ENCODE data around the gene SBK3.
A peak's percentile ranks its signal among the peaks of the same experiment; 100 is the strongest.

Gene SBK3

DNA sequence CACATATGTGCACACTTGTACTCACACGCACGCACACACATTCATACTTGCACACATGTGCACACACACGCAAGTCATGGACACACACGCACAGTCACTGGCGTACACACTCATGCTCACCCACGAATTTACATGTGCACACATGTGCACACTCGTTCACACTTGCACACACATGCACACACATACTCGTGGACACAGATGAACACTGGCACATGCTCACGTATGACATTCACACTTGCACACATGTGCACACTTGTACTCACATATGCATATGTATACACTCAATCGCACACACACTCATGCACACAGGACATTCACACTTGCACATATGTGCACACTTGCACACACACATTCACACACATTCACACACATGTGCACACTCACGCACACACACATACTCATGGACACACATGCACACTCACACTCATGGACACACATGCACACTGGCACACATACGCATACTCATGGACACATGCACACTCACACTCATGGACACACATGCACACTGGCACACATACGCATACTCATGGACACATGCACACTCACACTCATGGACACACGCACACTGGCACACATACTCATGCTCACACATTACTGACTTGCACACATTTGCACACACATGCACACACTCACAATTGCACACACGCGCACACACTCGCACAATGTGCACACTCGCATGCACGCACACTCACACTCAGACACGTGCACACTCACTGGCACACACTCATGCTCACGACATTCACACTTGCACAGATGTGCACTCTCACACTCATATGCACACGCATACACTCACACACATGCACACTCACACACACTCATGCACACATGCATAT lies 17.9 kb downstream of the SBK3 start:
- no peaks in the 10 kb centered on the region for H3K9me3 Mint-ChIP-seq
- H3K27ac Mint-ChIP-seq, result no peak overlapping the region
- no peak overlapping the region for H3K4me3 Mint-ChIP-seq
- H3K27me3 Mint-ChIP-seq, result peaks cover 2% of the 10 kb centered on the region
- DNase-seq (ENCODE audit: low spot score in 2 of 2) (no peak), ATAC-seq (ENCODE audit: low read depth) (no peak)
- no peaks in the 10 kb centered on the region for H3K36me3 Mint-ChIP-seq
- no peaks in the 10 kb centered on the region for H3K4me1 Mint-ChIP-seq

DNA sequence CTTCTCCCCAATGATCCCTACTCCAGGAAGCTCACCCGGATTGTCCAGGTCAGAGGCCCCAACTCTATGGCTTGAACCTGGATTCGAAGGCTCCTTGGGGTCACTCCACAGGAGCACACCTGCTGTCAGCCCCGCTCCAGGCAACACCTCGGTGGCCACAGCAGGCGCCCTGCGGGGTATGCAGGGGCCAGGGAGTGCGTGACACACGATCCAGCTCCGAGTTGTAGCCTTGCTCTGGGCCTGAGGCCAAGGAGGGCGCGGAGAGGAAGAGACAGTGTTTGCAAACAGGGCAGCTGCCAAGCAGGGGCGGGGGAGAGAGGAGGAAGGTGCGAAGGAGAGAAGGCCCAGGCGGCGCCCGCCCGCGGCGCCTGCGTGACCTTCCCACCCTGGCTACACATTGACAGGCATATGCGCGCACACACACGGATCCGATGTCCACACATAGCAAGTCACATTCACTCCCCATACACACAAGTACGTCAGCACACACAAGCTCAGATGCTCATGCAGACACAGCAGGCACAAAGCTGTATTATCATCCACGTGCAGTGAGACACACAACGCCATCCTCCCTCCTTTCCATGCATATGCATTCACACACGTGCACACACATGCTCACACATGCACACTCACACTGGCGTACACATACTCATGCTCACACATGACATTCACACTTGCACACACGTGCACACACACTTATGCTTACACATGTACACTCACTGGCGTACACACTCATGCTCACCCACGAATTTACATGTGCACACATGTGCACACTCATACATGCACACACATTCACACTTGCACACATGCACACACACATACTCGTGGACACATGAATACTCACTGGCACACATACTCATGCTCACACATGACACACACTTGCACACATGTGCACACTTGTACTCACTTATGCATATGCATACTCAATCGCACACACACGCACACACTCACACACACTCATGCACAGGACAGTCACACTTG lies 18.8 kb downstream of the SBK3 start:
- ATAC-seq (ENCODE audit: low read depth) (no peak), DNase-seq (ENCODE audit: low spot score in 2 of 2) (no peak)
- Mint-ChIP-seq H3K36me3 (no peaks in the 10 kb centered on the region), H3K9me3 (no peaks in the 10 kb centered on the region), H3K4me3 (no peak overlapping the region), H3K4me1 (no peaks in the 10 kb centered on the region), H3K27ac (no peak overlapping the region), H3K27me3 (peaks cover 2% of the 10 kb centered on the region)

DNA sequence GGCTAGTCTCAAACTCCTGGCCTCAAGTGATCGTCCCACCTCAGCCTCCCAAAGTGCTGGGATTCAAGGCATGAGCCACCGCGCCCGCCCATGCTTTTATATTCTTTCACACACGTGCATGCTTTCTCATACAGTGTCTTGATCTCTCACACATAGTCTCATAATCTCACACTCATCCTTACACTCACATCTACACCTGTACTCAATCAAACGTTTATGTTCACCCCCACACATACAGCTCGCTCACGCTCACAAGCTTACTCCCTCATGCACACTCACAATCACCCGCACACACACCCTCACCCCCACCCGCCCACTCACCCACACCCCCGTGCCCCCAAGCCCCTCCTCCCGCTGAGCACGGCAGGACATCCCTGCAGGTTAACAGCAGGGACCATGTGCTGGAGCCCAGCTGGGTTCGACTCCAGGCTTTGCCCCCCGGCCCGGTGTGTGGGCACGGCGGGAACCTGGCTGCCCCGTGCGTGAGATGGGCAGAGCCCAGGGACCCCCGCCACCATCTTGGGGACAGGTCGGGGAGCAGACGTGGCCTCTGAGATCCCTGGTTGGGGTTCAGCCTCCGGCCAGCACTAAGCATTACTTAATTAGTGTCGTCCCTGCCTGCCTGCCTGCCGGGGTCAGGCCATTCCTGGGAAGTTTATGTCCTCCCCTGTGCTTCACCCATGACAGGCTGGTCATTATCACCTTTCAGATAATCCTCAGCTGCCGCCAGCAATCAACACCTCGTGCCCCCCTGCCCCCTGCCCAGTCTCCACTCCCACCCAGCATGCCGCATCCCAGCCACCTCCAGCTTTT lies 19.8 kb downstream of the SBK3 start:
- H3K4me1 Mint-ChIP-seq, result no peaks in the 10 kb centered on the region
- no peak overlapping the region for H3K27ac Mint-ChIP-seq
- no peaks in the 10 kb centered on the region for H3K36me3 Mint-ChIP-seq
- H3K9me3 Mint-ChIP-seq, result no peaks in the 10 kb centered on the region
- ATAC-seq (ENCODE audit: low read depth) (no peak), DNase-seq (ENCODE audit: low spot score in 2 of 2) (no peak)
- H3K4me3 Mint-ChIP-seq, result no peak overlapping the region
- peaks cover 2% of the 10 kb centered on the region for H3K27me3 Mint-ChIP-seq

DNA sequence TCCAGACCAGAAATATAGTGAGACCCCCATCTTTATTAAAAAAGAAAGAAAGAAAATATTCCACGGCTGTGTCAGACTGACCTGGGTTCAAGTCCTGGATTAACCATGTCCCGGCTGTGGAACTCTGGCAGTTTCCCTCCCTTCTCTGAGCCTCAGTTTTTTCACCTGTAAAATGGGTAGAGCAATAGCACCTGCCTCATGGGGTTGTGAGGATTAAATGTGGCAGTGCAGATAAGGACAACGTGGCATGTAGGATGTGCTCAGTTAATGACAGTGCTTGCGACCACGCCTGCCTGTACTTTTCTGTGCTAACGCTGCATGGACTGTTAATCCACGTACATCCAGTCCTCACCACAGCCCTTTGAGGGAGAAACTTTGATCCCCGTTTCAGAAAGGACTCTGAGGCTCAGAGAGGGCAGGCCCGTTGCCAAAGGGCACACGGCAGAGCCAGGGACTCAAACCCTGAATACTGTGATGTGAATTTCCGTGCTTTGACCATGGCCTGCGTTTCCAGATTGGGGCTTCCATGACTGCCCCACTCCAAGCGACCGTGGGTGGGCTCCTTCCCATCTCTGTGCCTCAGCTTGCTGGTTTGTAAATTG lies 24.6 kb downstream of the SBK3 start:
- Mint-ChIP-seq H3K4me3 (no peak overlapping the region), H3K4me1 (peaks cover 6% of the 10 kb centered on the region), H3K9me3 (no peaks in the 10 kb centered on the region), H3K36me3 (no peaks in the 10 kb centered on the region), H3K27me3 (peaks cover 5% of the 10 kb centered on the region), H3K27ac (no peak overlapping the region)
- DNase-seq (ENCODE audit: low spot score in 2 of 2) (no peak), ATAC-seq (ENCODE audit: low read depth) (no peak)

DNA sequence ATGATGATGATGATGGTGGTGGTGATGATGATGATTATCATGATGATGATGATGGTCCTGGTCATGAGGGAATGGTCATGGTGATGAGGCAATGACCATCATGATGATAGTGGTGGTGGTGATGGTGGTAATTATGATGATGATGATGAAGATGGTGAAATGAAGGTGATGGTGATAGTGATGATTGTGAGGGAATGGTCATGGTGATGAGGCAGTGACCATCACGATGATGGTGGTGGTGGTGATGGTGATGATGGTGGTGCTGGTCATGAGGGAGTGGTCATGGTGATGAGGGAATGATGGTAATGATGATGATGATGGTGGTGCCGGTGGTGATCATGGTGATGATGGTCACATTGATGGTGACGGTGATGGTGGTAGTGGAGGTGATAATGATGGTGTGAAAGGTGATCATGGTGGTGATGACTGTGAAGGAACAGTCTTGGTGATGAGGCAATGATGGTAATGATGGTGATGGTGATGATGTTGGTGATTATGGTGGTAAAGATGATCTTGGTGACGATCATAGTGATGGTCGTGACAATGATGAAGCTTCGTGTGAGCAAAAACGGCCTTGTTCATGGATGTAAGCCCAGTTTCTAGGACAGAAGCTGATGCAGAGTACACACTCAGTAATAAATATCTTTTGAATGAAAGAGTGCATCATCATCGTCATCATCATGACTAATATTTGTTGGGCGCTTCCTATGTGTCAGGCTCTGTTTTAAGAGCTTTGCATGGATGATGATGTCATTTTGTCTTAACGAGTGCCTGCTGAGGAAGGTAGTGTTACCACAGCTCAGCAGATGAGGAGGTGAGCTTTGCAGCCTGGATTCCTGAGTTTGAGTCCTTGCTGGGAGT lies 25.7 kb downstream of the SBK3 start:
- H3K4me3 Mint-ChIP-seq, result no peak overlapping the region
- DNase-seq (ENCODE audit: low spot score in 2 of 2), result no peak
- no peaks in the 10 kb centered on the region for H3K9me3 Mint-ChIP-seq
- no peaks in the 10 kb centered on the region for H3K36me3 Mint-ChIP-seq
- ATAC-seq (ENCODE audit: low read depth), result no peak
- no peak overlapping the region for H3K27ac Mint-ChIP-seq
- peaks cover 6% of the 10 kb centered on the region for H3K4me1 Mint-ChIP-seq
- peaks cover 3% of the 10 kb centered on the region for H3K27me3 Mint-ChIP-seq

DNA sequence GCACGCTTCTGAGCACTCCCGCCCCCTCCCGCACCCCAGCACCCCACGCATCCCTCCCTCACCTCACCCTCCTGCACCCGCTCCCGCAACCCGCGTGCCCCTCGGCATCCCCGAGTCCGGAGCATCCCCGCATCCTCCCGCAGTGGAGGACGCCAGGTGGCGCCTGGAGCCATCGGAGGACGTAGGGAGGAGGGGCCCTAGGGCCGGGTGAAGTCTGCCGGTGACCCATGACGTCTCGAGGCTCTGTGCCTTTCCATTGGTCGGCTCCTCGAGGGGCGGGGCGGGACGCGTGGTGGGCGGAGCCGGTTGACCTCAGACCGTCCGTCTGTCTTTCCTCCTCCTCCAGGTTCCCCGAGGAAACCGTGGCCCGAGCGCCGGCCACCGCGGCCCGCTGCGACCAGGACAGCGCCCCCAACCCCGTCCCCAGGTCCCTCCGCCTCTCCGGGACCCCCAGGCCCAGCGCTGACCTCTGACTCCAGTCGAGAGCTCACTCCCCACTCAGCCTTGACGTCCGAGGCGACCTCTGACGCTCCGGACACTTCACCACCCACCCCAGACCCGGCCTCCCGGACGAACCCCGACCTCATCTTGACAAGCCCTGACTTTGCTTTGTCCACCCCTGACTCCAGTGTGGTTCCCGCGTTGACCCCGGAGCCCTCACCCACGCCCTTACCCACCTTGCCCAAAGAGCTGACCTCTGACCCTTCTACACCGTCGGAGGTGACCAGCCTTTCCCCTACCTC lies 28.3 kb downstream of the SBK3 start:
- H3K27ac Mint-ChIP-seq, result peak overlapping the region; percentile 93
- no peaks in the 10 kb centered on the region for H3K9me3 Mint-ChIP-seq
- peaks cover 6% of the 10 kb centered on the region for H3K4me1 Mint-ChIP-seq
- peak; percentile 99 for ATAC-seq (ENCODE audit: low read depth)
- no peaks in the 10 kb centered on the region for H3K36me3 Mint-ChIP-seq
- DNase-seq (ENCODE audit: low spot score in 2 of 2), result peak; percentile 91 to 97
- H3K27me3 Mint-ChIP-seq, result peaks cover 7% of the 10 kb centered on the region
- peak overlapping the region; percentile 90 for H3K4me3 Mint-ChIP-seq

DNA sequence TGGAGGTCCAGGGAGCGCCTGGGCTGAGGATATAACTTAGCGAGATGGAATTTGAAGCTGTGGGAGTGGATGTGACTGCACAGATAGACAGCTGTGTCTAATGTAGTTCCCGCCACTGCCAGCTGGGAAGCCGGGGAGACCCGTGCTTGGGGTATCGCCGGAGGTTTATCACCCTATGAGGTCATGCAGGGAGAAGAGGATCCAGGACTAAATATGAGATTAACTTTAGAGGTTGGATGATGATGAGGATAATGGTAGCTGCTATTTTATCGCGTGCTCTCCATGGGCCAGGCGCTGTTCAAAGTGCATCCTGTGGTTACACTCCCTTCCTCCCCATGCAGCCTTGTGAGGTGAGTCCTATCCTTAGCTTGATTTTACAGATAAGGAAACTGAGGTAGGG lies 37.2 kb downstream of the SBK3 start:
- peaks cover 15% of the 10 kb centered on the region for H3K27me3 Mint-ChIP-seq
- no peaks in the 10 kb centered on the region for H3K9me3 Mint-ChIP-seq
- H3K4me3 Mint-ChIP-seq, result no peak overlapping the region
- DNase-seq (ENCODE audit: low spot score in 2 of 2) (no peak), ATAC-seq (ENCODE audit: low read depth) (no peak)
- no peaks in the 10 kb centered on the region for H3K36me3 Mint-ChIP-seq
- peaks cover 7% of the 10 kb centered on the region for H3K4me1 Mint-ChIP-seq
- H3K27ac Mint-ChIP-seq, result no peak overlapping the region

DNA sequence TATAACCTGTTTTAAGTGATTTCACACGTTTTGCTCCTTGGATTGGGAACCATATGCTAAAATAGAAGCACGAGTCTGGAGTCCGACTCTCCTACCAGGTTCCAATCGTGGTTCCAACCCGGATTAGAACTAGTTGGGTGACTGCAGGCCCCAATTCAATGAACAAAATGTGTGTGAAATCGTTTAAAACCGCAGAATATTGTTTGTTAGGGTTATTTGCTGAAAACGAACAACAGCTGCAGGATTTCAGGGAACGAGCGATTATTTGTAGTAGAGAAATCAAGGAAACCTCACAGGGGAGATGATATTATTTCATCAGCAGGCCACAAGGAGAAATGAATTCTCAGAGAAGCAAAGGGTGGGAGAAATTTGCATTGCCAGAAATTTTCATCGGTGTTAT lies 40.4 kb downstream of the SBK3 start:
- no peak for ATAC-seq (ENCODE audit: low read depth)
- H3K27me3 Mint-ChIP-seq, result peaks cover 6% of the 10 kb centered on the region
- no peaks in the 10 kb centered on the region for H3K9me3 Mint-ChIP-seq
- H3K4me1 Mint-ChIP-seq, result peaks cover 15% of the 10 kb centered on the region
- DNase-seq (ENCODE audit: low spot score in 2 of 2), result no peak
- H3K4me3 Mint-ChIP-seq, result no peak overlapping the region
- H3K27ac Mint-ChIP-seq, result no peak overlapping the region
- H3K36me3 Mint-ChIP-seq, result no peaks in the 10 kb centered on the region

DNA sequence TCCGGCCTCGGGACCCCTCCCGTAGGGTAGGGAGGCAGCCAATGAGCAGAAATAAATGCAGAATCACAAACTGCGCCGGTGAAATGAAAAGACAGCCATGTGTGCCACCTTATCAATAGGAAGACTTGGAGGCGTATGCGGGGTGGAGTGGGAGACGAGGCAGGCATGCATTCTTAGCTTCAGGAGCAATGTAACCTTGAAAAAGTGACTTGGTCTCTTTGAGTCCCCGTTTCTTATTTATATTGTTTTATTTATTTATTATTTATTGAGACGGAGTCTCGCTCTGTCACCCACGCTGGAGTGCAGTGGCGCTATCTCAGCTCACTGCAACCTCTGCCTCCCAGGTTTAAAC lies 41.1 kb downstream of the SBK3 start:
- DNase-seq (ENCODE audit: low spot score in 2 of 2), result no peak
- ATAC-seq (ENCODE audit: low read depth), result no peak
- Mint-ChIP-seq H3K4me1 (peaks cover 15% of the 10 kb centered on the region), H3K27me3 (peaks cover 6% of the 10 kb centered on the region), H3K27ac (peak overlapping the region; percentile 95), H3K4me3 (peak overlapping the region; percentile 88), H3K36me3 (no peaks in the 10 kb centered on the region), H3K9me3 (no peaks in the 10 kb centered on the region)

DNA sequence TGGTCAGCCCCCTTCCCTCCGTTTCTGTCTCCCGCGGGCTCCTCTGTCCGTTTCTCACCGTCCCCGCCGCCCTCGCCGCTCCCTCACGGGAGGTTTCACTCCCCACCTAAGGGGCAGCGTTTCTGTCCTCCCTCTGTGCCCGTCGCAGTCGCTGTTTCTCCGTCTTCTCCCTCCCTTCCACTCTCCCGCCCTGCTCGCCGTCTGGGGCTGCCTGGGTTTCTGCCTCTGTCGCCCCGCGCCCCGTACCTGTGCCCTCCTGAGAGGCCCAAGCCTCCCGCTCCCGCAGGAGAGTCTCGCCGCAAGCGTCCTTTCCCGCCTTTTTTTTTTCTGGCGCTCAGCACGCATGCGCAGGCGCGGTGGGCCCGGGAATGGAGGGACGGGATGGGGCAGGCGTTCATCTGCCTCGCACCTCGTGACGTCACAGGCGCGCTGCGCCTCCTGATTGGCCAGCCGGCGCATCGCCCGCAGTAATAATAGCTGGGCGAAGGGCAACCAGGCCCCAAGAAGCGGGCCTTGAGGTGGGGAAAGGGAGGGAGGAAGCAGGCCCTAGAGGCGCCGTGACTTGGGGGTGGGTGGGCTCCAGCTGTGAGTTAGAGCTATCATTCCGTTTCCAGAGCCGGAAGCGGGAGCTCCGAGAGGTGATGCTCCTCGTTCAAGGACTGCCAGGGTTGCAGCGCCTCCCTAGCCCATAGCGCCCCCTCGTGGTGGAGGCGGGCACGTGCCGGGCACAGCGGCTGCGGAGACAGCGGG lies 41.7 kb downstream of the SBK3 start:
- peak overlapping the region; percentile 88 for H3K4me3 Mint-ChIP-seq
- ATAC-seq (ENCODE audit: low read depth) (peak; percentile 95), DNase-seq (ENCODE audit: low spot score in 2 of 2) (peak; percentile 96 to 99)
- no peaks in the 10 kb centered on the region for H3K36me3 Mint-ChIP-seq
- peaks cover 15% of the 10 kb centered on the region for H3K4me1 Mint-ChIP-seq
- H3K27ac Mint-ChIP-seq, result peak overlapping the region; percentile 95
- H3K27me3 Mint-ChIP-seq, result peaks cover 4% of the 10 kb centered on the region
- no peaks in the 10 kb centered on the region for H3K9me3 Mint-ChIP-seq

DNA sequence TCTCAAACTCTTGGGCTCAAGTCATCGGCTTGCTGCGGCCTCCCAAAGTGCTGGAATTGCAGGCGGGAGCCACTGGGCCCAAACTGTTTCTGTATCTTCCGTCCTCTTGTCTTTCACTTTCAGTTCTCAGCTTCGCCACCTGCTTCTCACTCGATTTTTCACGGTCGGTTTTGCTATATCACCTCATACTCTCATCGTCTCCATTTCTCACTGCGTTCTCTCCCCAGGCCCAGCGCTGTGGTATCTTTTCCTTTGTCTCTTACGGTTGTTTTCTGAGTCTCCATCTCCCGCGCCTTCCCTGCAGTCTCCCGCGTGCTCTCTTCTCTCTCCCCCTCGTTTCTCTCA lies 42.2 kb downstream of the SBK3 start:
- H3K36me3 Mint-ChIP-seq, result no peaks in the 10 kb centered on the region
- no peak for DNase-seq (ENCODE audit: low spot score in 2 of 2)
- no peak for ATAC-seq (ENCODE audit: low read depth)
- no peaks in the 10 kb centered on the region for H3K9me3 Mint-ChIP-seq
- H3K4me1 Mint-ChIP-seq, result peaks cover 15% of the 10 kb centered on the region
- peaks cover 4% of the 10 kb centered on the region for H3K27me3 Mint-ChIP-seq
- peak overlapping the region; percentile 88 for H3K4me3 Mint-ChIP-seq
- peak overlapping the region; percentile 95 for H3K27ac Mint-ChIP-seq

Data from memory B cell (primary cell).